H1 (cell line): ENCODE measurements around the gene CCDC148. TPM values are rescaled to one million over a fixed set of nuclear protein-coding genes. Genes with fewer than 3 reads are reported as not detected.

Source experiments
- CTCF ChIA-PET: fragments of 300-600 bp; sonication (Branson Sonifier 250); formaldehyde crosslinking; loops from one replicate; lab custom pipeline; 2021; ENCODE audit not compliant: partially characterized antibody; lab: Charles Lee
- POLR2A ChIA-PET: fragments of 300-600 bp; sonication (Branson Sonifier 250); formaldehyde crosslinking; loops from one replicate; lab custom pipeline; 2021; ENCODE audit warnings: inconsistent platforms; ENCODE audit not compliant: partially characterized antibody; lab: Charles Lee
- DNase-seq, 2 experiments: peaks; one replicate each; pipeline versions ENCODE4 v3.0.0 to v3.0.0-alpha.2; 2010 to 2022; ENCODE audit warnings: low spot score in 2 of 2, low read depth in 1 of 2, mixed read lengths in 1 of 2
- FAIRE-seq: peaks from 2 replicates; lab custom pipeline; 2011; peaks lifted over from hg19 to GRCh38; lab: Jason Lieb, UNC
- H2AFZ ChIP-seq: 2 replicates; pipeline ENCODE4 v1.8.1; 2012; ENCODE audit warnings: low read length, inconsistent platforms
- H2AK5ac ChIP-seq: 2 replicates; pipeline ENCODE4 v1.6.1; 2013; ENCODE audit warnings: low read depth, low read length
- H2BK120ac ChIP-seq: replicated peaks from 2 replicates; pipeline ENCODE3; 2013; ENCODE audit warnings: low read depth, low read length, inconsistent platforms
- H2BK12ac ChIP-seq: 2 replicates; pipeline ENCODE4 v1.6.1; 2013; ENCODE audit warnings: low read depth, low read length
- H2BK15ac ChIP-seq: 2 replicates; pipeline ENCODE4 v1.6.1; 2013; ENCODE audit warnings: low read length
- H2BK20ac ChIP-seq: 2 replicates; pipeline ENCODE4 v1.6.1; 2013; ENCODE audit warnings: low read length
- H2BK5ac ChIP-seq: 2 replicates; pipeline ENCODE4 v1.6.1; 2013; ENCODE audit warnings: low read depth, low read length
- H3K14ac ChIP-seq: 2 replicates; pipeline ENCODE4 v1.6.1; 2013; ENCODE audit warnings: inconsistent platforms; ENCODE audit not compliant: insufficient read length
- H3K18ac ChIP-seq: 2 replicates; pipeline ENCODE4 v1.6.1; 2013; ENCODE audit warnings: low read length; ENCODE audit errors: extremely low read depth
- H3K23ac ChIP-seq: 2 replicates; pipeline ENCODE4 v1.6.1; 2013; ENCODE audit warnings: inconsistent platforms; ENCODE audit not compliant: insufficient read length
- H3K23me2 ChIP-seq: 2 replicates; pipeline ENCODE4 v1.6.1; 2013; ENCODE audit warnings: low read depth, low read length
- H3K27ac ChIP-seq: 2 replicates; pipeline ENCODE4 v1.6.1; 2011; ENCODE audit warnings: low read depth, low read length, inconsistent platforms
- H3K27me3 ChIP-seq, 4 experiments: replicated peaks in 1 of 4; 1 replicate in 1 of 4; 2 replicates in 3 of 4; pipeline versions ENCODE4 v1.6.1 to v1.8.1; 2011 to 2013; ENCODE audit warnings: low read length in 3 of 4, mild to moderate bottlenecking in 3 of 4, inconsistent platforms in 2 of 4, mixed read lengths in 2 of 4, moderate library complexity in 1 of 4; ENCODE audit not compliant: control insufficient read depth in 3 of 4, insufficient read depth in 3 of 4; ENCODE audit errors: extremely low read depth in 1 of 4
- H3K36me3 ChIP-seq, 4 experiments: 2 replicates each; pipeline versions ENCODE4 v1.6.1 to v1.8.1; 2011 to 2013; ENCODE audit warnings: mild to moderate bottlenecking in 4 of 4, low read length in 3 of 4, moderate library complexity in 2 of 4, control low read depth in 1 of 4, inconsistent platforms in 1 of 4; ENCODE audit not compliant: insufficient read depth in 4 of 4, control insufficient read depth in 2 of 4
- H3K4ac ChIP-seq: replicated peaks from 2 replicates; pipeline ENCODE3; 2013; ENCODE audit warnings: low read length, low read depth, mixed read lengths, inconsistent platforms; ENCODE audit not compliant: insufficient read length
- H3K4me1 ChIP-seq, 4 experiments: replicated peaks in 1 of 4; 1 replicate in 1 of 4; 2 replicates in 3 of 4; pipeline versions ENCODE4 v1.6.1 to v1.8.1; 2011 to 2013; ENCODE audit warnings: low read length in 3 of 4, inconsistent platforms in 2 of 4, mixed read lengths in 1 of 4; ENCODE audit not compliant: insufficient read depth in 4 of 4, control insufficient read depth in 3 of 4
- H3K4me2 ChIP-seq, 2 experiments: 2 replicates each; pipeline versions ENCODE4 v1.6.1 to v1.8.1; 2011 to 2013; ENCODE audit warnings: low read depth in 2 of 2, low read length in 2 of 2, control low read depth in 1 of 2, inconsistent platforms in 1 of 2, mild to moderate bottlenecking in 1 of 2; ENCODE audit not compliant: insufficient read depth in 1 of 2
- H3K4me3 ChIP-seq, 4 experiments: fragments of 200-600, 300-600 bp in 1 of 4; sonication (generic), shearing (Covaris generic), sonication (Bioruptor Twin) in 1 of 4; 2 replicates each; pipeline versions ENCODE4 v1.5.1 to v1.8.1; 2011 to 2016; ENCODE audit warnings: low read length in 4 of 4, low read depth in 3 of 4, control low read depth in 2 of 4, inconsistent platforms in 2 of 4, mild to moderate bottlenecking in 2 of 4, mixed read lengths in 1 of 4, moderate library complexity in 1 of 4; ENCODE audit not compliant: insufficient read depth in 2 of 4; ENCODE audit errors: extremely low read depth in 1 of 4
- H3K56ac ChIP-seq: replicated peaks from 2 replicates; pipeline ENCODE3; 2013; ENCODE audit warnings: low read depth, mild to moderate bottlenecking, mixed read lengths, low read length, inconsistent platforms; ENCODE audit not compliant: insufficient read length
- H3K79me1 ChIP-seq: 2 replicates; pipeline ENCODE4 v1.6.1; 2013; ENCODE audit warnings: low read depth, low read length, control low read depth
- H3K79me2 ChIP-seq, 2 experiments: 2 replicates each; pipeline versions ENCODE4 v1.6.1 to v1.8.1; 2012 to 2013; ENCODE audit warnings: low read length in 2 of 2, mild to moderate bottlenecking in 2 of 2, inconsistent platforms in 1 of 2; ENCODE audit not compliant: insufficient read depth in 2 of 2, control insufficient read depth in 1 of 2
- H3K9ac ChIP-seq, 4 experiments: replicated peaks in 1 of 4; 1 replicate in 1 of 4; 2 replicates in 3 of 4; pipeline versions ENCODE4 v1.6.1 to v1.8.1; 2011 to 2013; ENCODE audit warnings: low read depth in 3 of 4, low read length in 3 of 4, control low read depth in 2 of 4, mild to moderate bottlenecking in 2 of 4, moderate library complexity in 2 of 4, inconsistent platforms in 1 of 4; ENCODE audit errors: extremely low read depth in 1 of 4
- H3K9me3 ChIP-seq, 2 experiments: 2 replicates each; pipeline versions ENCODE4 v1.6.1 to v1.8.1; 2012 to 2013; ENCODE audit warnings: mild to moderate bottlenecking in 2 of 2, moderate library complexity in 2 of 2, control low read depth in 1 of 2, inconsistent platforms in 1 of 2, low read depth in 1 of 2, low read length in 1 of 2, mixed read lengths in 1 of 2; ENCODE audit not compliant: insufficient read depth in 2 of 2
- H4K20me1 ChIP-seq, 2 experiments: replicated peaks in 1 of 2; 2 replicates each; pipeline versions ENCODE3 to v1.8.1; 2011 to 2013; ENCODE audit warnings: inconsistent platforms in 2 of 2, low read length in 2 of 2, mild to moderate bottlenecking in 1 of 2; ENCODE audit not compliant: insufficient read depth in 2 of 2, control insufficient read depth in 1 of 2
- H4K5ac ChIP-seq: 2 replicates; pipeline ENCODE4 v1.6.1; 2013; ENCODE audit warnings: low read length, low read depth, mixed read lengths, inconsistent platforms; ENCODE audit not compliant: insufficient read length
- H4K8ac ChIP-seq: 2 replicates; pipeline ENCODE4 v1.8.0; 2013; ENCODE audit warnings: mild to moderate bottlenecking, moderate library complexity, low read length, inconsistent platforms; ENCODE audit not compliant: insufficient read depth; ENCODE audit errors: extremely low read depth
- H4K91ac ChIP-seq: replicated peaks from 2 replicates; pipeline ENCODE3; 2013; ENCODE audit warnings: low read length, mixed read lengths, inconsistent platforms; ENCODE audit not compliant: insufficient read length
- BCL11A ChIP-seq, 2 experiments: IDR thresholded peaks; one replicate each; pipeline ENCODE4 v1.6.1; 2011; ENCODE audit warnings: low read depth in 2 of 2, low read length in 2 of 2, mild to moderate bottlenecking in 2 of 2
- CHD1 ChIP-seq: IDR thresholded peaks from 2 replicates; pipeline ENCODE4 v1.6.1; 2012; ENCODE audit warnings: low read depth, low read length, improper control_type of control experiment
- GTF2F1 ChIP-seq: IDR thresholded peaks from 2 replicates; pipeline ENCODE4 v1.6.1; 2012; ENCODE audit warnings: low read depth, low read length, improper control_type of control experiment, borderline replicate concordance
- KDM4A ChIP-seq: IDR thresholded peaks from one replicate; pipeline ENCODE4 v1.7.1; 2012; ENCODE audit warnings: low read depth, mild to moderate bottlenecking, moderate library complexity, low read length, inconsistent platforms; ENCODE audit not compliant: severe bottlenecking
- POU5F1 ChIP-seq: IDR thresholded peaks from 2 replicates; pipeline ENCODE4 v1.6.1; 2011; ENCODE audit warnings: low read depth, mild to moderate bottlenecking, low read length, moderate library complexity
- RFX5 ChIP-seq: IDR thresholded peaks from 2 replicates; pipeline ENCODE4 v1.6.1; 2011; ENCODE audit warnings: low read depth, low read length, improper control_type of control experiment, borderline replicate concordance
- RNF2 ChIP-seq: fragments of 200-900, 300-1000 bp; sonication (generic); IDR thresholded peaks from 2 replicates; pipeline ENCODE4 v1.7.1; 2016; ENCODE audit warnings: borderline replicate concordance, low read depth, mild to moderate bottlenecking, antibody characterized with exemption, low read length; ENCODE audit not compliant: poor library complexity, severe bottlenecking; ENCODE audit errors: missing control alignments
- SIRT6 ChIP-seq: IDR thresholded peaks from one replicate; pipeline ENCODE4 v1.7.1; 2012; ENCODE audit warnings: low read length, inconsistent platforms
- SIX5 ChIP-seq: IDR thresholded peaks from 2 replicates; pipeline ENCODE4 v1.6.1; 2011; ENCODE audit warnings: mild to moderate bottlenecking, low read depth, low read length
- SP2 ChIP-seq: IDR thresholded peaks from 2 replicates; pipeline ENCODE4 v1.6.1; 2012; ENCODE audit warnings: mild to moderate bottlenecking, low read length, inconsistent platforms
- TEAD4 ChIP-seq: IDR thresholded peaks from 2 replicates; pipeline ENCODE4 v1.6.1; 2012; ENCODE audit warnings: low read depth, low read length, inconsistent platforms, mixed read lengths
- USF2 ChIP-seq: IDR thresholded peaks from 2 replicates; pipeline ENCODE4 v1.6.1; 2011; ENCODE audit warnings: low read length, improper control_type of control experiment
- WGBS, 2 experiments: shearing (Covaris generic) in 1 of 2; methylation state at CpG; one replicate each; pipeline versions ENCODE4 v1.1.6 to v1.1.7; 2013 to 2015; ENCODE audit warnings: low lambda C conversion rate in 2 of 2, mixed read lengths in 2 of 2, inconsistent platforms in 1 of 2, low coverage in 1 of 2, missing lambda C conversion rate in 1 of 2; ENCODE audit not compliant: insufficient replicate concordance in 2 of 2, insufficient coverage in 1 of 2, insufficient read length in 1 of 2; ENCODE audit errors: extremely low coverage in 1 of 2, missing lambda C conversion rate in 1 of 2; 5-methylcytosine and 5-hydroxymethylcytosine counted together
- polyA plus RNA-seq, 7 experiments: library from polyadenylated mRNA; depleted of rRNA in 3 of 7; stranded (reverse) in 5 of 7; unstranded in 2 of 7; fragments of >200 nt in 5 of 7; fragments of 200-250 nt in 2 of 7; gene quantifications; 1 replicate in 5 of 7; 2 replicates in 1 of 7; 4 replicates in 1 of 7; pipeline versions ENCODE4 v1.2.1 to v1.2.3, GENCODE V29; 2011 to 2013; ENCODE audit warnings: missing spikeins in 2 of 7, mixed read lengths in 2 of 7
- total RNA-seq: library from RNA; stranded (reverse); fragmentation: NEBNext Ultra II Directional; extraction: Animal tissue kit (Norgen Biotek cat#: 25700); gene quantifications from 2 replicates; pipeline ENCODE4 v1.2.1, GENCODE V29; 2021

The CCDC148 gene
- total and polyA plus RNA-seq, 2 of the 8 experiments (the other 6 are each of a cell fraction or from before 2014, with no cell fraction given) = 0.45 to 1.3 TPM

DNA sequence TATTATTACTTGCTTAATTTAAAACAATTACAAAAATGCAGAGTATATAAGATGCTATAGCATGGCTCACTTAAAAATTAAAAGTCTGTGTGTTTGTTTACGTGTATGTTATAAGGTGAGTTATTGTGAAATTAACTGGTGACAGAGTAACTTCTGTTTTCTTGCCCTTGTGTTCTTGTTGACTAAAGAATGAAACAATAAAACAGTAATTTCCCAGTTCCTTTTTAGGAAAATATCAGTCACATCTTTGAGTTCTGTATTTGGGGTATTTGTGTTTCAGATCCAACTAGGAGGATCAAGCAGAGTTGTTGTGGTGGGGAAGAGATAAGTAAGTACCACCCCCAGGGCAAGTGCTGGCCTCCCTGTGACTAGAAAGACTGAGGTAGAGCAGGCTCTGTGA is 143.6 kb downstream of the CCDC148 start:
- DNase-seq = no peak
- ChIA-PET CTCF (no interaction called here), POLR2A (no interaction called here)
- Histone ChIP-seq H3K79me2 (no peaks in the 10 kb centered on the region), H2BK5ac (no peak overlapping the region), H3K56ac (no peak overlapping the region), H3K9me3 (peaks cover 0 to 12% of the 10 kb centered on the region in 2 experiments; a peak in 1 of 4 replicates), H3K27ac (no peak overlapping the region), H3K27me3 (no peaks in the 10 kb centered on the region), H4K91ac (no peak overlapping the region), H3K4ac (no peak overlapping the region), H3K14ac (no peak overlapping the region), H2BK12ac (no peak overlapping the region), H2BK20ac (no peak overlapping the region), H4K8ac (no peak overlapping the region), H4K20me1 (no peaks in the 10 kb centered on the region), H2AK5ac (no peak overlapping the region), H2AFZ (no peak overlapping the region), H3K79me1 (no peaks in the 10 kb centered on the region), H3K23ac (no peak overlapping the region), H3K4me2 (no peak overlapping the region), H3K4me1 (peaks cover 0 to 4% (median 2%) of the 10 kb centered on the region in 4 experiments; a peak in 2 of 7 replicates), H3K4me3 (no peak overlapping the region), H4K5ac (no peak overlapping the region), H3K23me2 (no peaks in the 10 kb centered on the region), H3K9ac (no peak overlapping the region), H2BK15ac (no peak overlapping the region), H3K36me3 (no peaks in the 10 kb centered on the region), H2BK120ac (no peak overlapping the region), H3K18ac (no peak overlapping the region)
- WGBS, 2 experiments = 94% methylated on average over 1 of the region's 1 CpG; no CpG with 5 or more reads in 1 of the 2 experiments
- TF ChIP-seq USF2 (no peak), SIRT6 (no peak), SIX5 (no peak), CHD1 (no peak), SP2 (no peak), RFX5 (no peak), GTF2F1 (no peak), TEAD4 (no peak), RNF2 (no peak), KDM4A (no peak), BCL11A (IDR thresholded peaks at IDR 0.05; ENCODE audit: low read depth in 2 of 2, low read length in 2 of 2) (no peak), POU5F1 (no peak)
- no peak for FAIRE-seq
